A549 treated with AZD9567 at 1 μM for 4 hours (cell line): ENCODE results near the gene ZNF276. TPM values are rescaled to one million over a fixed set of nuclear protein-coding genes. Genes with fewer than 3 reads are reported as not detected.

Source experiments
- total RNA-seq: library from RNA; stranded (reverse); fragments of 200-300 nt; extraction: Qiagen RNA extraction; gene quantifications from 5 replicates; pipeline ENCODE4 v1.2.3, GENCODE V29; 2022; ENCODE audit not compliant: insufficient read depth

The ZNF276 gene
- 21.4 to 26.6 TPM (median 22.9 TPM) in 5 replicates for total RNA-seq

GRCh38 chr16:89720813-89721545, at the start of gene ZNF276, which contains the start of gene VPS9D1:
Gene ZNF276 (plus strand): TSS chr16:89721537. CDS start chr16:89721641, 104 bp downstream.
Gene VPS9D1 (minus strand): TSS chr16:89720898. CDS start chr16:89720861, 37 bp downstream.

GRCh38 chr16:89686520-89687091, 34.7 kb upstream of the ZNF276 start, which contains the start of gene CDK10:
Gene CDK10 (plus strand): TSS chr16:89686689. CDS start chr16:89686711, 22 bp downstream.

GRCh38 chr16:89701425-89702406, 19.6 kb upstream of the ZNF276 start, which contains the start of gene SPATA2L:
Gene SPATA2L (minus strand): TSS chr16:89701705. CDS start chr16:89701232, 473 bp downstream.

Other genes starting within 250 kb of the ZNF276 start
- 77.7 to 115 TPM (median 114 TPM) in 5 replicates for gene ANKRD11, start 231.0 kb upstream of the ZNF276 start, total RNA-seq
- gene SPG7, start 213.1 kb upstream of the ZNF276 start, total RNA-seq, result 56.2 to 113 TPM (median 104 TPM) in 5 replicates
- gene RPL13, start 160.9 kb upstream of the ZNF276 start, total RNA-seq, result 2,658 to 4,373 TPM (median 4,191 TPM) in 5 replicates
- gene CPNE7, start 145.8 kb upstream of the ZNF276 start, total RNA-seq, result 38.2 to 80.3 TPM (median 74.3 TPM) in 5 replicates
- gene DPEP1, start 107.9 kb upstream of the ZNF276 start, total RNA-seq, result 0.60 to 1.4 TPM (median 0.99 TPM) in 4 of 5 replicates, not detected in the other
- gene CHMP1A, start 63.8 kb upstream of the ZNF276 start, total RNA-seq, result 91.4 to 130 TPM (median 96.9 TPM) in 5 replicates
- 15.6 to 17.3 TPM (median 16.9 TPM) in 5 replicates for gene SPATA33, start 63.7 kb upstream of the ZNF276 start, total RNA-seq
- 33.1 to 62.5 TPM (median 51.7 TPM) in 5 replicates for gene CDK10, start 34.8 kb upstream of the ZNF276 start, total RNA-seq
- 7.7 to 13.6 TPM (median 12.9 TPM) in 5 replicates for gene SPATA2L, start 19.8 kb upstream of the ZNF276 start, total RNA-seq
- 0.99 to 5.7 TPM (median 4.6 TPM) in 5 replicates for gene VPS9D1, start 639 bp upstream of the ZNF276 start, total RNA-seq
- gene FANCA, start 95.1 kb downstream of the ZNF276 start, total RNA-seq, result 26.8 to 40.5 TPM (median 36.0 TPM) in 5 replicates
- gene SPIRE2, start 106.9 kb downstream of the ZNF276 start, total RNA-seq, result 4.9 to 8.5 TPM (median 8.2 TPM) in 5 replicates
- 42.7 to 87.2 TPM (median 85.1 TPM) in 5 replicates for gene TCF25, start 152.1 kb downstream of the ZNF276 start, total RNA-seq
- gene MC1R, start 197.3 kb downstream of the ZNF276 start, total RNA-seq, result 4.6 to 7.8 TPM (median 7.0 TPM) in 5 replicates
- 242 to 323 TPM (median 295 TPM) in 5 replicates for gene TUBB3, start 201.8 kb downstream of the ZNF276 start, total RNA-seq
- gene DEF8, start 227.2 kb downstream of the ZNF276 start, total RNA-seq, result 88.1 to 118 TPM (median 115 TPM) in 5 replicates